GM19395 (cell line): ENCODE measurements around the gene NCOR2.

ENCODE experiments used
- ATAC-seq: cut with Tn5 transposase; IDR thresholded peaks from one replicate; pipeline ENCODE4 v1.9.1; 2021; ENCODE audit warnings: mild to moderate bottlenecking, moderate library complexity; ENCODE audit not compliant: unreplicated experiment

Gene NCOR2

DNA sequence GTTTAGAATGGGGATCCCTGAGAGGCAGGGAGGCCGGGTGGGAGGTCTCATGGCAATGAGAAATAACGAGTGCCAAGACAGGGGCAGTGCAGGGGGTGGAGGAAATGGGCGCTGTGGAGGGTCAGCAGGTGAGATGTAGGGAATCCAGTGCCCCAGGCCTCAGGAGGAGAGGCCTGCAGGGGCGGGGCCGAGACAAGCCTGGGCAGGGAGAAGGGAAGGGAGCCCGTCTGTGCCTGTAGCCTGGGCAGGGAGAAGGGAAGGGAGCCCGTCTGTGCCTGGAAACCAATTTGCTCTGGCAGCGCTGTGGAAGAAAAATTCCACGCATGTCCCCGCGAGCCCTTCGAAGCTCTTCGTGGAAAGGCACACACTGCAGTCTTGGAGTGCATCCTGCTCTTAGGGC, 10.6 kb upstream of the NCOR2 start:
- ATAC-seq: no peak

GRCh38 chr12:124577374-124577773, 10.0 kb upstream of the NCOR2 start:
- no peak for ATAC-seq

- ATAC-seq: no peak
Measured at GRCh38 chr12:124576061-124576650, 8.7 kb upstream of the NCOR2 start.

- ATAC-seq: no peak
Measured at GRCh38 chr12:124573839-124574786, 6.7 kb upstream of the NCOR2 start.

GRCh38 chr12:124571556-124571955, 4.1 kb upstream of the NCOR2 start:
- ATAC-seq: no peak

DNA sequence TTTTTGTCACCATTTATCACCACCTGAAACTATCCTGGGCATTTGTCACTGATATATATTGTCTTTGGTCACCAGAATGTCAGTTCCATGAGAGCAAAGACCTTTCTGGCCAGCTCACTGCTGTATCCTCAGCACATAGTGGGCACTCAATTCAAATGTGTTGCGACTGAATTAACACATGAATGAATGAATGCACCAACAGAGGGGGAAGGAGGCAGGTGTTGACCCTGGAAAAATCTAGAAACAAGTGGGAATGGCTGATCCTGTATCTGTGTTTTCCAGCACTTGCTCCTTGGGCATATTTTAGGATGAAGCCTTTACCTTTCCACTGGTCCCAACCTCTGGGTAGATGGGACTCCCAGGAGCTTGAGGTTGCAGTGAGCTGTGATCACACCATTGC, 3.4 kb upstream of the NCOR2 start:
- ATAC-seq: no peak

DNA sequence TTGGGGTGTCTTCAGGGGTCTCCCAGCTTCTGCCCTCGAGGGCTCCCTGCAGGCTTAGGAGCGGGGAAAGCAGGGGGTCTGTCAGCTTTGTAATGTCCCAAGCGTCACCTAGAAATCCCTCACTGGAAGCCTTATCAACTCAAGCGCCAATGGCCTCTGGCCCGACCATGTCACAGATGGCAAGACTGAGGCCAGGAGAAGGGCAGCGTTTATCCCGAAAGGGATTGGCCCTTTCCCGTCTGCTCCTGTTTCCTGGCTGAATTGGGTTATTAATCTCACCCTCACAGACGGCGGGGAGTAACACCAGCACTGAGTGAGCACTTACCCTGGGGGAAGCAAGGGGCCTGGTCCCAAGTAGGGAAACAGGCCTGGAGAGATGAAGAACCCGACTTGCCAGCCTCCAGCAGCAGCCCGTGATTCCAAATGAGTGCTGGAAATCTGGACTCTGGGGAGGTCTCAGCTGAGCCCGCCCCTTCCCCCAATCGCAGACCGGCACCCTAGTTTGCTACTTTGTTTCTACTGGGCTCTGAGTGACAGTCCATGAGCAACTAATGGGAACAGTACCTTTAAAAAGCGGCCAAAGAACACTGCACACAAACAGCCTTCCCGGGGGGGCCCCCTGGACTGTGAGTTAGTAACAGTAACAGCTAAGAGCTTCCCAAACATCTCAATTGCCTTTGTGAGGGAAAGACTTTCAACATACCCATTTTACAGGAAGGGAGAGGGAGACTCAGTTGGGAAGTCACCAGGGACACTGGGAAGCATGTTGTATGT, 2.1 kb upstream of the NCOR2 start:
- no peak for ATAC-seq

DNA sequence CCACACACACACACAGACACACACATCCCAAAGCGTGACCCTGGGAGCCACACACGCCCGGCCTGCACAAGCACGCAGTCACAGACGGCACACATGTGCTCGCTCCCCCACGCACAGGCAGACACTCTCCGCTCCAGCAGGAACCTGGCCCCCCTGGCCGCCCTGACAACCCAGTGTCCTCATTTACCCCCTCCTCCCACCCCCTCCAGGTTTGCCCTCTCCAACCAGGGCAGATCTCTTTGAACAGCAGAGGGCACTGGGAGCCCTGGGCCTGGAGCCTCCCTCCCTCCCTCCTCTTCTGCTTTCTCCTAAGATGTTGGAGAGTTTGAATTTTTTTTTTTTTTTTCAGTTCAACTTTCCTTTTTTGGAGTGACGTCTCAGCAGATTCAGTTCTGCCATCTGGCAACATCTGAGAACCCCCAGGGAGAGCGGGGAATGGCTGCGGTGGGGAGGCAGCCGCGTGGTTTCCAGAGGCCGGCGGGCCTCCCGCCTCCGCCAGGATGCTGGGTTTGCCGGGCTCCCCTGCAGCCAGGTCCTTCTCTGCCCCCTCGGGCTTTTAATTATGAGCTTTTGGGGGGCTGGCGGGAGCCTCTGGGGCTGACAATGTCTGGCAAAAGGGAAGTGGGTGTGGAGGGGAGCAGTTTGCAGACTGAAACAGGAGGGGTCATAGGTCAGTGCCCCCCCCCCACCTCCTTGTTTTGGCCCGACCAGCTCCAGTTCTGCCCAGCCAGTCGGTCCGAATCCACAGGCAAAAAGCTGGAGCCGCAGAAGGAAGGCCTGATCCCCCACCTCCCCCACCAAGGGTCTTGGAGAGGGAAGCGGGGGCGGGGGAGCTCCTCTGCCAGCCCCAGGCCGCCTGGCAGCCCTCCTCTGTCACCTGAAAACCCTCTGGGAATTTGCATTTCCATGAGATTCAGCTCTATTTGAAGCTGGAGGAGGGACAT, 1.3 kb upstream of the NCOR2 start:
- peak; percentile 25 for ATAC-seq

DNA sequence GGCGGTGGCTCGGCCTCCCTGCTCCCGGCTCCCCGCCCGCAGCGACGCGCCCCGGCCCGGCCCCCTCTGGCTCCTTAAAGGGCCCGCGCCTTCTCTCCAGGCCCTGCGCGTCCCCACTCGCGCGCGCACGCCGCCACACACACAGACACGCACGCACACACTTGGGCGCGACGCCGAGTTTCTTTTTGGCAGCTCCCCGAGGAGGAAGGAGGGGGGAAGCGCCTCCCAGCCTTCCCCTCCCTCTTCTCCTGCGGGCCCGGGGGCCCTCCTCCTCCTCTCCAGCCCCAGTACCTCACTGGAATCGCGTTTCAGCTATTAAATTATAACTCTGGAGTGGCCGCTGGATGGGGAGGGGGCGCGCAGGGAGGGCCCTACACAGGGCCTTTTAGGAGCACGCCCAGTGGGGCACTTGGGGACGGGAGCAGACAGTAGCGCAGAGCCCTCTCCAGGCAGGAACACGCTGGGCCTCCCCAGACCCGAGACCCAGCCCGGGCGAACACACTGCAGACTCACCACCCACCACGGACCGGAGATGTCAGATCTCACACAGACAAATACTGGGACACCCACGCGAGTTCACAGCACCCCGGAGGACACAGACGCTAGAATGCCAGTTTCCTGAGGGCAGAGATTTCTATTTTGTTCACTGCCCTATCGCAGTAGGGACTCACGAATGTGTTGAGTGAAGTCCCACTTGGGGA, 411 bp upstream of the NCOR2 start:
- peak; percentile 49 for ATAC-seq

GRCh38 chr12:124566161-124566996, 1.0 kb downstream of the NCOR2 start:
- peak; percentile 47 for ATAC-seq

DNA sequence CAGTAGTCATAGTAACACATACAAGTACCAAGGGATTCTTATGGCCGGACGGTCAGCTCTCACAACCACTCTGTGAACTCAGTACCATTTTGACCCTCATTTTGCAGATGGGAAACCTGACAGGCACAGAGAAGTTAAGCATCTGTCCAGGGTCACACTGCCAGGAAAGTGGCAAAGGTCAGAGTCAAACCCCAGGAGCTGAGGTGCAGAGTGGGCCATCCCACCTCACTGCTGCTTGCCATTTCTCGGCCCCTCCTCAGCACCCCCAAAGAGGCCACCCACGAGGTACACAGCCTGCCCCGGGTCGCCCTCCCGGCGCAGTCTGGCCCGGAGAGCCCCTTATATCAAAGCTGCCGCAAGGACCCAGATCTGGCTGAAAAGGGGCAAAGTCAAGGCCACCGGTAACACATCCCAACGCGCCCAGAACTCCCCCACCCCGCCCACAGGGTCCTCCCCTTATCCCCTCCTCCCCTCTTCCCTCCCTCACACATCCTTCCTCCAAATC, 1.7 kb downstream of the NCOR2 start:
- ATAC-seq: no peak

- ATAC-seq: no peak
Measured at GRCh38 chr12:124564971-124565491, 2.4 kb downstream of the NCOR2 start.

- ATAC-seq: no peak
Measured at GRCh38 chr12:124564232-124564958, 3.0 kb downstream of the NCOR2 start.

DNA sequence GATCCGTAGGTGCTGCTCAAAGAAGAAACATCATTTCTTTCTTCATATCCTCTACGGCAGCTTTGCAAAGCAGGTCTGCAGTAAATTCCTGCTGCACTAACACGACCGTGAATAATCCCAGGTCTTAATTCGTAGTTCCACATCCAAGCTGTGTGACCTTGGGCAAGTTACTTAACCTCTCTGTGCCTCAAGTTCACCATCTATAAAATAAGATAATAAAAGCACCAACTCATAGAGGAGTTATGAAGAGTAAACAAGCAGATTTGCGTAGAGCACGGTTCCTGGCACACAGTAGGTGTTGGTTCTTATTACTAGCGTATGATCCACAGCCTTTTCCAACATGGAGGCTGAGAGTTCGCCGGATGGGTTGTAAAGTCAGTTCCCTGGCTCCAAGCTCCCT, 3.6 kb downstream of the NCOR2 start:
- no peak for ATAC-seq

- no peak for ATAC-seq
Measured at GRCh38 chr12:124563401-124563800, 4.0 kb downstream of the NCOR2 start.

GRCh38 chr12:124562796-124563181, 4.6 kb downstream of the NCOR2 start:
- ATAC-seq: no peak

DNA sequence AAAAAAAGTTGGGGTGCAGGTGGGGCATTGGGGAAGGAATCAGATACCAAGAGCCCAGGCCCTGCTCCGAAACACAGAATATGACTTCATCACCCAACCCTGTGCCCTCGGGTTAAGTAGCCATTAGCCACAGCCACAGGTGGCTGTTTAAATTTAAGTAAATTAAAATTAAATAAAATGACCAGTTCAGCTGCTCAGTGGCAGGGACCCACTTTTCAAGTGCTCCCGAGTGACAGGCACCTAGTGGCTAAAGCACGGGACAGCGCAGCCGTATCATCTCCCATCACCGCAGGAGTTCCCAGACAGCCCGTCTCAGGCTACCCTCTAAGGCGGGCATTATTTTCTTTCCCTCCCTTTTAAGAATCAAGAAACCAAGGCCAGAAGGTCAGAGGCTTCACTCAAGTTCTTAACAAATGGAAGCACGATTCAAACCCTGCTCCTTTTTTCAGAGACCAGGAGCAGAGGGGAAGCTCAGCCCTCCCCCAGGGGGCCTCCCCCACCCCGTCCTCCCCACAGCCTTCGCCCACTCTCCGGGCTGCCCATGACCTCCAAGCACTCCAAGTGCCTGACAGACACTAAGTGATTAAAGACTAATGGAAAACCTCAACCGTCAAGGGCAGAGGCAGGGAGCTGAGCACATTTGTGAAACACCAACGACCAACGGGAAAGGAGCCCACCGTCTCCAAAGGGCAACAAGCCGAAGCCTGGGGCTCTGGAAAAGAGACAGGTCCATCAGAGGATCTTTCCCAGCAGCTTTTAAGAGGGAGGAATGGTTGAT, 5.2 kb downstream of the NCOR2 start:
- no peak for ATAC-seq
